ENCODE results near the gene POLN. TPM values are rescaled to one million over a fixed set of nuclear protein-coding genes. Genes with fewer than 3 reads are reported as not detected.

Gene POLN
- total RNA-seq, 1 donor from 2014 or later, result 2.0 TPM

GRCh38 chr4:2062168-2062807 is 179.6 kb downstream of the POLN start:
- DNase-seq (ENCODE audit: missing footprints) (peak; percentile 26), ATAC-seq (no peak)
- intact Hi-C loops (cut with DNase I), result no loop called here

- intact Hi-C loops (cut with DNase I), result no loop called here
- no peak for ATAC-seq
- peak; percentile 54 for DNase-seq (ENCODE audit: missing footprints)
These were observed 180.5 kb downstream of the POLN start for GRCh38 chr4:2061186-2062131.

DNA sequence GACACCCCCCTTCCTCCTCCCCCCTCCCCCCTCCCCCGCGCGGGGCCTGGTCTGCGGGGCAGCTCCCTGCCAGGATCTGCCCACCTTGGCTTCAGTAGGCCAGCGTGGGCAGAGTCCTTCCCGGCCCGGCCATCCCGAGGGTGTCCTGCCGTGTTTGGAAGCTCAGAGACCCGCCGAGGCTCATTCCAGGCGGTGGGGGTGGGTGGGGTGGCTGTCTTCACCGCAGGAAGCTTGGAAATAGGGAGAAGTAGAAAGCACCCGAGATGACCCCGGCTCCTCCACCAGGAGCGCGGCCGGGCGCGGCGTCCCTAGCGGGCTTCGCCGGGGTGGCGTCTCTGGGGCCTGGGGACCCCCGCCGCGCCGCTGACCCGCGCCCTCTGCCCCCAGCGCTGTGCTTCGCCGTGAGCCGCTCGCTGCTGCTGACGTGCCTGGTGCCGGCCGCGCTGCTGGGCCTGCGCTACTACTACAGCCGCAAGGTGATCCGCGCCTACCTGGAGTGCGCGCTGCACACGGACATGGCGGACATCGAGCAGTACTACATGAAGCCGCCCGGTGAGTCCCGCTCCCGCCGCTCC is 181.2 kb downstream of the POLN start:
- intact Hi-C loops (cut with DNase I), result no loop called here
- ATAC-seq, result no peak
- DNase-seq (ENCODE audit: missing footprints), result peak; percentile 44

GRCh38 chr4:2059726-2060602 is 182.0 kb downstream of the POLN start:
- peak; percentile 34 for DNase-seq (ENCODE audit: missing footprints)
- no peak for ATAC-seq
- intact Hi-C loops (cut with DNase I), result no loop called here

DNA sequence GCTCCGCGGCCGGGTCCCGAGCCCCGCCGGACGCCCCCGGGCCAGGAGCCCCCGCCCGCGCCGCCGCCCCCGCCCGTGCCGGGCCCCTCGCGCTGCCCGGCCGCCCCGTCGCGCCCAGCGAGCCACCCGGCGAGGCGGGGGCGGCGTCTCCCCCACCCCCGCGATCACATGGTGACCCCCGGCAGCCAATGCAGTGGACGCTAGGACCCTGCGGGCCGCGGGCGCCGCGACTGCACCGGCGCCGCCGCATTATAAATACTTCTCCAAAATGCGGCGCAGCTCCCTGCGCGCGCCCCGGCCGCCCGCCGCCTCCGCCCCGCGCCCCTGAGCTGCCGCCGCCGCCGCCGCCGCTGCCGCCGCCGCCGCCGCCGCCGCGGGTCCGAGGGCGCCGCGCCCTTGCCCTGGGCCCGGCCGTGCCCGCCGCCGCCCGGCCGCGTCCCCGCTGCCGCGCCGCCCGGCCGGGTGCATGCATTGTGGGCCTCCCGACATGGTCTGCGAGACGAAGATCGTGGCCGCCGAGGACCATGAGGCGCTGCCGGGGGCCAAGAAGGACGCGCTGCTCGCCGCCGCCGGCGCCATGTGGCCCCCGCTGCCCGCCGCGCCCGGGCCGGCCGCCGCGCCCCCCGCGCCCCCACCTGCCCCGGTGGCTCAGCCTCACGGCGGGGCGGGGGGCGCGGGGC is 182.7 kb downstream of the POLN start, which contains the start of gene NAT8L:
NAT8L (plus strand) TSS at position 282 of the 680 bp plus-strand sequence; CDS start at position 467, 185 bp downstream.
- ATAC-seq, result no peak
- intact Hi-C loops (cut with DNase I), result no loop called here
- DNase-seq (ENCODE audit: missing footprints), result peak; percentile 48

- DNase-seq (ENCODE audit: missing footprints) (peak; percentile 45), ATAC-seq (no peak)
- intact Hi-C loops (cut with DNase I), result no loop called here
These were observed 183.5 kb downstream of the POLN start for GRCh38 chr4:2058264-2059045.

DNA sequence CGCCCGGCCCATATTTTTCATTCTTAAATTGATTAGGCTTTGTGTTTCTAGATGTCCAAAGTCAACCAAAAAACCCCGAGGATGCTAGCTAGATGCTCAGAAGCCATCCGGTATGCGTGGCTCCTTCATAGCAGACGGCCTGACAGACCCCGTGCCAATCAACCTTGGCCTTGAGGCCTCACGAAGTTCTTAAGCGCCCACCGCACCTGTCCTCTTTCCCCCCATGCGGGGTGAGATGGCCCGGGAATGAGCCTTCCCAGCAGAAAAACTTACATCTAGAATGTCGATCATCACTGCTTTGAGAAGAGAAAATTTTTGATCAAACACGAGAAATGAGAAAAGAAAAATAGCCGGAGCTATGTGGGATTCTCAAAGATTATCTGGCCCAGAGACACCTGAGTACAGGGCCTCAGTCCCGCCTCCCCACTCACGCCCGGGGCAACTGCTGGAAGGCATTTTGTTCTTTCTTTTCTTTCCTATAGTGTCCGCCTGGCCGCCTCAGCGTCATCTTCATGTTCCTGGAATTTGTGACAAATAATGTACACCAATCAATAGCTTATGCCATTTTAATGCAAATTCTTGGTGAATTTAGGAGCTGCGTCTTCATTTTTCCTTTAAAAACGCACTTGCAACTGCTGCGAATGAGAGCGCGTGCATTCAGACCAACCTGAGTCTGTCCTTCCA is 184.4 kb downstream of the POLN start:
- ATAC-seq (no peak), DNase-seq (ENCODE audit: missing footprints) (peak; percentile 46)
- intact Hi-C loops (cut with DNase I), result no loop called here

DNA sequence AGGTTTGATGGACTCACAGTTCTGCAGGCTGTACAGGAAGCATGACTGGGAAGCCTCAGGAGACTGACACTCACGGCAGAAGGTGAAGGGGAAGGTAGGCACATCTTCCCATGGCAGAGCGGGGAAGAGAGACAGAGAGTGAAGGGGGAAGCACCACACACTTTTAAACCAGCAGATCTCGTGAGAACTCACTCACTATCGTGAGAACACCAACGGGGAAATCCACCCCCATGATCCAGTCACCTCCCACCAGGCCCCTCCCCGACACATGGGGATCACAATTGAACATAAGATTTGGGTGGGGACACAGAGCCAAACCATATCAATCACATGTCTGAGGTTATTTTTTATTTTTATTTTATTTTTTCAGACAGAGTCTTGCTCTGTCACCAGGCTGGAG is 187.7 kb downstream of the POLN start:
- no peak for ATAC-seq
- intact Hi-C loops (cut with DNase I), result no loop called here
- DNase-seq (ENCODE audit: missing footprints), result peak; percentile 33

DNA sequence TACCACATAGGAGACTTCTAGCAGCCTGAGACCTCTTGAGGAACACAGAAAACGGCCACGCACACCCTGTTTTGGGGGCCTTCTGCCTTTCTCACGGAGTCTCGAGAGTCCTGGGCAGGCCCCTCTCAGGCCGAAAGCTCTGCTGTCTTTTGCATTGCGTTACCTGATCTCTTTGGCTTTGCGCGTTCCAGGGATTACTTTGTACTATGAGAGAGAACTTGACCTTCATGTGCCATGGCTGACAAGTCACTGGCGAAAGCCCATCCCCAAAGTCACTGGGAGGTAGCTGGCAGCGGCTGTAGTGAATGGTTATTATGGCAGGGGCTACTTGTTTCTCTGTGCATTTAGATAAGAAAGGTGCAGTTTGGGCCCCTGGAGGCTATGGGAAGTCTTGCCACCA is 190.8 kb downstream of the POLN start:
- ATAC-seq (no peak), DNase-seq (ENCODE audit: missing footprints) (peak; percentile 57)
- intact Hi-C loops (cut with DNase I), result no loop called here

DNA sequence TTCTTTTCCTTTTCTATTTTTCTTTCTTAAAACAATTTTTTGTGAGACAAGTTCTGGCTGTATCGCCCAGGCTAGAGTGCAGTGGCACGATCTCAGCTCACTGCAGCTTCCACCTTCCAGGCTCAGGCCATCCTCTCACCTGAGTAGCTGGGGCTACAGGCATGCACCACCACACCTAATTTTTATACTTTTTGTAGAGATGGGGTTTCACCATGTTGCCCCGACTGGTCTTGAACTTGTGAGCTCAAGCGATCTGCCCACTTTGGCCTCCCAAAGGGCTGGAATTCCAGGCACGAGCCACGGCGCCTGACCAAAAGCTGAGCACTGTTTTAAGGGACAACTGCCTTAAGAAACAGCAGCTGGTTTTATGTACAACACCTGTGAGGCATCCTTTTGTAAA is 192.1 kb downstream of the POLN start:
- ATAC-seq (no peak), DNase-seq (ENCODE audit: missing footprints) (peak; percentile 35)
- intact Hi-C loops (cut with DNase I), result no loop called here

DNA sequence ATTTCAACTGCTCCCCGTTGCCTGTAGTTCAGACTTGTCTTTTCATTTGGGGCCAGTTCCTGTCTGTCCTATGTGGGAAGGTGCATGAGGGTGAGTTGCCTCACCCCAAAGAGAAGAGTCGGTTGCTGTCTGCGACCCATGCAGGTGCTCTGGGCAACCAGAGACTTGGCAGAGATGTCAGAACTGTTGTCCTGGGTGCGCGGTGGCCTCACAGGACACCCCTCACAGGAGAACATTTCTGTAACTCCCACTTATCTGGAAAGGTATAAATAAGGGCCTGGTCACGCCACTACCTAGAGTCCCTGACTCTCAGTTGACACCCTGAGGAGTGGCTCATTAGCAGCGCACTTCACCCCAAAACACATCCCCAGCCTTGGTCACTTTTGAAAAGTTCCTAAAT is 192.5 kb downstream of the POLN start:
- DNase-seq (ENCODE audit: missing footprints), result no peak
- ATAC-seq, result no peak
- intact Hi-C loops (cut with DNase I), result no loop called here

- ATAC-seq (no peak), DNase-seq (ENCODE audit: missing footprints) (no peak)
- intact Hi-C loops (cut with DNase I), result no loop called here
These were observed 193.1 kb downstream of the POLN start for GRCh38 chr4:2048831-2049230.

DNA sequence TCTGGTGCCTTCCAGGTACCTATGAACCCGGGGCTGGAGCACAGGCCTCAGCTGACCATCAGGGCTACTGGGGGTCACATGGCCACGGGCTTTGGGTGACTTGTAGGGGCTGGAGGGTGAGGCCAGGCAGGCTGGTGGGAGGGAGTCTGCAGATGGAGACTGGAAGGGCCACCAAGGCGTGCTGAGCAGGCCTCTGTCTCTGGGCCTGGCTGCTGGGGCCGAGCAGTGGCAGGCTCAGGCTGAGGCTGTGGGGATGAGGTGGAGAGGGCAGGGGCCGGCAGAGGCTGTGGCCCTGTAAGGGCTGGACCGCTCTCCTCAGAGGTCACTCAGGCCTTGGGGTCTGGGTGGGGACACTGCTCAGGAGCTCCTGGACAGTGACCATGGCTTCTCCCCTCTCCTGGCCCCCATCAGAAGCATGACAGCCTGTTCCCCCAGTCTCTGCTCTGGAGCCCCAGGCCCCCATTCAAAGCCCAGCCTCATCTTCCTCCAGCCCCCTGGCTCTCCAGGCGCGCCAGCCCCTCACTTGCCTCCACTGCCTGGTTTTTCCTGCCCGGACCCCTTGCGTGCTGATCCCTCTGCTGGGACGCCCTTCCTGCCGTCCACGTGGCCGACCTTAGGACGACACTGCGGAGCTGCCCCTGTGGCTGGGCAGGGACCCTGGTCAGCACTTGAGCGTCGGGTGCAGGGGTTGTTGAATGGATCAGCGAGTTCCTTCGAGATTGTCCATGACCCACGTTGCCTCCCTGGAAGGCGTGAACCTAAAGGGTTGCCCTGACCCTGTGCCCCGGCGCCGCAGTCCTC is 193.9 kb downstream of the POLN start:
- intact Hi-C loops (cut with DNase I), result no loop called here
- peak; percentile 57 for DNase-seq (ENCODE audit: missing footprints)
- ATAC-seq, result no peak

DNA sequence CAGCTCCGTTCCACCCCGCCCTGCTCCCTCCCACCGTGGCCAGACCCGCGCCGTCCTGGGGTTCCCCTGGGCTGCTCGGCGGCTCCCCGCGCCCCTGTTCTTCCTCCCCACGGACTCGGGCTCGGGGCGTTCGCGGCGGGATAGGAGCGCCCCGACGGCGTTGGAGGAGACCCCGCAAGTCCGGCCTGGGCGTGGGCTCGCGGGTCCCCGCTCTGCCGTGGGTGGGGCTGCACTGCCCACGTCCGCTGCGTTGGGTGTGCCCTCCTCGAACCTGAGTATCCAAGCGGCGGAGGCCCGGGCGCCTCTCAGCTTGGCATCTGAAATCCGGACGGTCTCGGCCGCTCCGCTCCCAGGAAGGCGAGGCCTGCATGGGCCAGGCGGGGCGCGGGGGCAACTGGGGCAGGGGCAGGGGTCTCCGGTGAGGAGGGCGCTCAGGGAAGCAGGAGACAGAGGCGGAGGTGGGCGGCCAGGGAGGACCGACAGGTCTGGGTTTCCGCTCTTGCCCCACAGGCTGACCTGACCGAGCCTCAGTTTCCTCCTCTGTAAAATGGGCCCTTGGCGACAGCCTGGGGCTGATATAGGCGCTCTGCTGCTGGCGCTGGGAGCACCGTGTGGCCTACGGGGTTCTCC is 194.8 kb downstream of the POLN start:
- DNase-seq (ENCODE audit: missing footprints) (peak; percentile 42), ATAC-seq (no peak)
- intact Hi-C loops (cut with DNase I), result no loop called here

GRCh38 chr4:2046031-2046961 is 195.6 kb downstream of the POLN start:
- no peak for ATAC-seq
- DNase-seq (ENCODE audit: missing footprints), result peak; percentile 33
- intact Hi-C loops (cut with DNase I), result no loop called here
